Testis (tissue), 3 donors: ENCODE data around the gene NUBP2. TPM values are rescaled to one million over a fixed set of nuclear protein-coding genes. Genes with fewer than 3 reads are reported as not detected.

ENCODE experiments used
- DNase-seq: peaks from one replicate; pipeline ENCODE4 v3.0.0-alpha.2; 2019
- H3K27ac ChIP-seq, 2 donors: fragments of 200-600 bp; sonication (generic); one replicate each; pipeline ENCODE4 v1.5.1; 2019
- H3K27me3 ChIP-seq: fragments of 200-600 bp; sonication (generic); one replicate; pipeline ENCODE4 v1.5.1; 2019
- H3K36me3 ChIP-seq: fragments of 200-600 bp; sonication (generic); one replicate; pipeline ENCODE4 v1.5.1; 2017; ENCODE audit warnings: low read depth; ENCODE audit errors: missing control alignments
- H3K4me1 ChIP-seq: fragments of 200-600 bp; sonication (generic); one replicate; pipeline ENCODE4 v1.5.1; 2019
- H3K4me3 ChIP-seq, 2 donors: fragments of 200-600 bp; sonication (generic); one replicate each; pipeline ENCODE4 v1.5.1; 2017 to 2019
- H3K9me3 ChIP-seq: fragments of 200-600 bp; sonication (generic); one replicate; pipeline ENCODE4 v1.5.1; 2017
- CTCF ChIP-seq, 3 experiments: fragments of 450-650 bp in 2 of 3; fragments of 200-600 bp in 1 of 3; sonication (generic) in 1 of 3; IDR thresholded peaks; one replicate each; pipeline ENCODE4 v1.5.1; 2016 to 2019; ENCODE audit warnings: antibody characterized with exemption in 3 of 3, mild to moderate bottlenecking in 2 of 3, moderate library complexity in 1 of 3
- POLR2A ChIP-seq: fragments of 450-650 bp; IDR thresholded peaks from one replicate; pipeline ENCODE4 v1.6.1; 2017; ENCODE audit warnings: antibody characterized with exemption, mild to moderate bottlenecking, moderate library complexity
- WGBS, 2 donors: methylation state at CpG; one replicate each; pipeline ENCODE4 v1.1.5; 2018; 5-methylcytosine and 5-hydroxymethylcytosine counted together
- intact Hi-C: fragments of 100-400 bp; cut with DNase I; formaldehyde crosslinking; loops from one replicate; pipeline ENCODE4 v1.15.1; 2023; ENCODE audit warnings: low total_unique reads
- polyA plus RNA-seq: library from polyadenylated mRNA; stranded (reverse); fragments of 350-450 nt; fragmentation: Illumina TruSeq; extraction: RNeasy Lipid Tissue Mini Kit (QIAGEN cat#74804); gene quantifications from one replicate; pipeline ENCODE4 v1.2.3, GENCODE V29; 2014; ENCODE audit warnings: low read depth, low replicate concordance; ENCODE audit not compliant: insufficient read depth
- total RNA-seq, 2 donors: library from RNA; depleted of rRNA; stranded (reverse); fragments of >200 nt; gene quantifications; one replicate each; pipeline ENCODE4 v1.2.3, GENCODE V29; 2016

Gene NUBP2
- total and polyA plus RNA-seq, 3 donors from 2014 or later: 49.8 to 90.8 (median 81.5) TPM

GRCh38 chr16:1810536-1810935, 27.8 kb downstream of the NUBP2 start:
- 92 to 93% methylated on average over 14 to 16 of the region's 16 CpGs for WGBS, 2 donors
- intact Hi-C loops: no loop called here
- no peak overlapping the region for H3K4me3 ChIP-seq
- DNase-seq: no peak
- no peaks in the 10 kb centered on the region for H3K4me1 ChIP-seq
- H3K36me3 ChIP-seq: no peaks in the 10 kb centered on the region
- H3K9me3 ChIP-seq: no peaks in the 10 kb centered on the region
- H3K27me3 ChIP-seq: no peaks in the 10 kb centered on the region
- TF ChIP-seq CTCF (IDR thresholded peaks at IDR 0.05): no peak
- no peak for TF ChIP-seq POLR2A
- no peak overlapping the region for H3K27ac ChIP-seq

- H3K27me3 ChIP-seq: no peaks in the 10 kb centered on the region
- H3K4me3 ChIP-seq: no peak overlapping the region
- H3K9me3 ChIP-seq: no peaks in the 10 kb centered on the region
- no peak overlapping the region for H3K27ac ChIP-seq
- H3K36me3 ChIP-seq: no peaks in the 10 kb centered on the region
- 35 to 41% methylated on average over 17 of the region's 17 CpGs for WGBS, 2 donors
- peak; percentile 74 for DNase-seq
- intact Hi-C loops: no loop called here
- no peaks in the 10 kb centered on the region for H3K4me1 ChIP-seq
- TF ChIP-seq POLR2A (no peak), CTCF (IDR thresholded peaks at IDR 0.05) (peak in 2 of 3 experiments; percentile 25 to 26)
Observed at GRCh38 chr16:1812732-1813163, 30.0 kb downstream of the NUBP2 start.

DNA sequence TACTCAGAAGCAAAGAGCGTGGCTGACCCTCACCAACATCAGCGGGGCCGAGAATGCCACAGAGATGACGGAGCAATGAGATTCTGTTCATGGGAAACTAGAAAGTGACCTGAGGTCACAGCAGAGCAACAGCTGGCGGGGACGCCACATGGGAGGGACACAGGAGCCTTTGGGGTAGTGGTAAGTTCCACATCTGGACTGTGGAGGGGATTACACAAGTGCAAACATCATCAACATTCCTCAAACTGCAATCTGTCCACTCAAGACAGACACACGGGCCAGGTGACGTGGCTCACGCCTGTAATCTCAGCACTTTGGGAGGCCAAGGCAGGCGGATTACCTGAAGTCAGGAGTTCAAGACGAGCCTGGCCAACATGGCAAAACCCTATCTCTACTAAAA, 32.7 kb downstream of the NUBP2 start:
- TF ChIP-seq CTCF (IDR thresholded peaks at IDR 0.05) (no peak), POLR2A (no peak)
- no peaks in the 10 kb centered on the region for H3K36me3 ChIP-seq

GRCh38 chr16:1816396-1817275, 33.9 kb downstream of the NUBP2 start:
- no peaks in the 10 kb centered on the region for H3K27me3 ChIP-seq

More for the DNA sequence above, 32.7 kb downstream of the NUBP2 start:
- no peaks in the 10 kb centered on the region for H3K27me3 ChIP-seq
- 92 to 94% methylated on average over 11 of the region's 11 CpGs for WGBS, 2 donors
- H3K27ac ChIP-seq: no peak overlapping the region
- intact Hi-C loops: no loop called here
- no peak overlapping the region for H3K4me3 ChIP-seq
- H3K4me1 ChIP-seq: no peaks in the 10 kb centered on the region
- DNase-seq: no peak
- no peaks in the 10 kb centered on the region for H3K9me3 ChIP-seq

More at GRCh38 chr16:1816396-1817275, 33.9 kb downstream of the NUBP2 start:
- Histone ChIP-seq H3K4me1 (no peaks in the 10 kb centered on the region), H3K36me3 (no peaks in the 10 kb centered on the region), H3K4me3 (no peak overlapping the region), H3K27ac (no peak overlapping the region), H3K9me3 (no peaks in the 10 kb centered on the region)
- DNase-seq: no peak
- intact Hi-C loops: no loop called here
- 89 to 93% methylated on average over 23 to 40 of the region's 40 CpGs for WGBS, 2 donors
- TF ChIP-seq POLR2A (no peak), CTCF (IDR thresholded peaks at IDR 0.05) (no peak)
